MCF 10A (cell line): ENCODE data around the gene IFNL3. TPM values are rescaled to one million over a fixed set of nuclear protein-coding genes. Genes with fewer than 3 reads are reported as not detected.

Experiments
- BruUV-seq: library from RNA; stranded (reverse); fragments of 400-500 nt; replicated peaks from 2 replicates; lab custom pipeline; 2021; lab: Mats Ljungman, UMichigan
- CTCF ChIA-PET: fragments of 300-600 bp; sonication (Branson Sonifier 250); formaldehyde crosslinking; extraction: SDS; loops from one replicate; lab custom pipeline; 2021; ENCODE audit warnings: antibody characterized with exemption, inconsistent platforms; lab: Yijun Ruan, JAX
- POLR2A ChIA-PET: fragments of 300-600, 350-650 bp; sonication (Branson Sonifier 250); formaldehyde crosslinking; extraction: SDS; loops from one replicate; lab custom pipeline; 2020; ENCODE audit warnings: antibody characterized with exemption, inconsistent platforms; lab: Yijun Ruan, JAX
- DNase-seq: peaks from one replicate; pipeline ENCODE4 v3.0.0-alpha.2; 2018; ENCODE audit not compliant: unreplicated experiment
- H3K27ac Mint-ChIP-seq: one replicate; pipeline ENCODE4 v1.8.0; 2022; ENCODE audit warnings: mild to moderate bottlenecking, low read depth, mixed read lengths; ENCODE audit not compliant: unreplicated experiment
- H3K27me3 Mint-ChIP-seq: one replicate; pipeline ENCODE4 v1.8.0; 2022; ENCODE audit warnings: mixed read lengths; ENCODE audit not compliant: insufficient read depth, unreplicated experiment
- H3K36me3 Mint-ChIP-seq: one replicate; pipeline ENCODE4 v1.8.0; 2022; ENCODE audit warnings: mild to moderate bottlenecking, moderate library complexity, mixed read lengths; ENCODE audit not compliant: insufficient read depth, unreplicated experiment
- H3K4me1 Mint-ChIP-seq: one replicate; pipeline ENCODE4 v1.8.0; 2022; ENCODE audit warnings: mixed read lengths; ENCODE audit not compliant: insufficient read depth, unreplicated experiment
- H3K4me3 Mint-ChIP-seq: one replicate; pipeline ENCODE4 v1.8.0; 2022; ENCODE audit warnings: mild to moderate bottlenecking, moderate library complexity, mixed read lengths; ENCODE audit not compliant: unreplicated experiment
- H3K9me3 Mint-ChIP-seq: one replicate; pipeline ENCODE4 v1.8.0; 2022; ENCODE audit warnings: mixed read lengths; ENCODE audit not compliant: unreplicated experiment
- intact Hi-C: fragments of 100-400 bp; cut with micrococcal nuclease; formaldehyde crosslinking; loops from 2 replicates; pipeline ENCODE4 v1.14.1; 2022
- total RNA-seq: library from RNA; stranded (reverse); gene quantifications from 2 replicates; pipeline ENCODE4 v1.2.3, GENCODE V29; 2022
- TF ChIP-seq, protein P1 (sequence below): fragments of 200-600 bp; IDR thresholded peaks from one replicate; pipeline ENCODE4 v1.8.0; 2022; ENCODE audit warnings: antibody characterized with exemption, mild to moderate bottlenecking; ENCODE audit not compliant: unreplicated experiment

The IFNL3 gene
- total RNA-seq, 1 experiment from 2014 or later, result not detected

GRCh38 chr19:39238209-39238608 is 6.6 kb downstream of the IFNL3 start:
- Mint-ChIP-seq H3K36me3 (no peaks in the 10 kb centered on the region), H3K4me1 (peaks cover 8% of the 10 kb centered on the region), H3K9me3 (no peaks in the 10 kb centered on the region), H3K27ac (peak overlapping the region; percentile 77), H3K4me3 (peak overlapping the region; percentile 33), H3K27me3 (peaks cover 23% of the 10 kb centered on the region)
- ChIA-PET POLR2A (interaction anchor here (0.5 kb wide), 1 partner anchor 40 kb away, joined by 3 read pairs; no protein-coding TSS in a partner anchor), CTCF (interaction anchor here (0.5 to 0.7 kb wide), 5 partner anchors 111 to 824 kb away, joined by 3 to 4 read pairs (median 3); no protein-coding TSS in a partner anchor)
- no TSS peak for BruUV-seq
- no peak for DNase-seq
- TF ChIP-seq, protein P1, sequence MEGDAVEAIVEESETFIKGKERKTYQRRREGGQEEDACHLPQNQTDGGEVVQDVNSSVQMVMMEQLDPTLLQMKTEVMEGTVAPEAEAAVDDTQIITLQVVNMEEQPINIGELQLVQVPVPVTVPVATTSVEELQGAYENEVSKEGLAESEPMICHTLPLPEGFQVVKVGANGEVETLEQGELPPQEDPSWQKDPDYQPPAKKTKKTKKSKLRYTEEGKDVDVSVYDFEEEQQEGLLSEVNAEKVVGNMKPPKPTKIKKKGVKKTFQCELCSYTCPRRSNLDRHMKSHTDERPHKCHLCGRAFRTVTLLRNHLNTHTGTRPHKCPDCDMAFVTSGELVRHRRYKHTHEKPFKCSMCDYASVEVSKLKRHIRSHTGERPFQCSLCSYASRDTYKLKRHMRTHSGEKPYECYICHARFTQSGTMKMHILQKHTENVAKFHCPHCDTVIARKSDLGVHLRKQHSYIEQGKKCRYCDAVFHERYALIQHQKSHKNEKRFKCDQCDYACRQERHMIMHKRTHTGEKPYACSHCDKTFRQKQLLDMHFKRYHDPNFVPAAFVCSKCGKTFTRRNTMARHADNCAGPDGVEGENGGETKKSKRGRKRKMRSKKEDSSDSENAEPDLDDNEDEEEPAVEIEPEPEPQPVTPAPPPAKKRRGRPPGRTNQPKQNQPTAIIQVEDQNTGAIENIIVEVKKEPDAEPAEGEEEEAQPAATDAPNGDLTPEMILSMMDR, result no peak
- intact Hi-C loops, result no loop called here

DNA sequence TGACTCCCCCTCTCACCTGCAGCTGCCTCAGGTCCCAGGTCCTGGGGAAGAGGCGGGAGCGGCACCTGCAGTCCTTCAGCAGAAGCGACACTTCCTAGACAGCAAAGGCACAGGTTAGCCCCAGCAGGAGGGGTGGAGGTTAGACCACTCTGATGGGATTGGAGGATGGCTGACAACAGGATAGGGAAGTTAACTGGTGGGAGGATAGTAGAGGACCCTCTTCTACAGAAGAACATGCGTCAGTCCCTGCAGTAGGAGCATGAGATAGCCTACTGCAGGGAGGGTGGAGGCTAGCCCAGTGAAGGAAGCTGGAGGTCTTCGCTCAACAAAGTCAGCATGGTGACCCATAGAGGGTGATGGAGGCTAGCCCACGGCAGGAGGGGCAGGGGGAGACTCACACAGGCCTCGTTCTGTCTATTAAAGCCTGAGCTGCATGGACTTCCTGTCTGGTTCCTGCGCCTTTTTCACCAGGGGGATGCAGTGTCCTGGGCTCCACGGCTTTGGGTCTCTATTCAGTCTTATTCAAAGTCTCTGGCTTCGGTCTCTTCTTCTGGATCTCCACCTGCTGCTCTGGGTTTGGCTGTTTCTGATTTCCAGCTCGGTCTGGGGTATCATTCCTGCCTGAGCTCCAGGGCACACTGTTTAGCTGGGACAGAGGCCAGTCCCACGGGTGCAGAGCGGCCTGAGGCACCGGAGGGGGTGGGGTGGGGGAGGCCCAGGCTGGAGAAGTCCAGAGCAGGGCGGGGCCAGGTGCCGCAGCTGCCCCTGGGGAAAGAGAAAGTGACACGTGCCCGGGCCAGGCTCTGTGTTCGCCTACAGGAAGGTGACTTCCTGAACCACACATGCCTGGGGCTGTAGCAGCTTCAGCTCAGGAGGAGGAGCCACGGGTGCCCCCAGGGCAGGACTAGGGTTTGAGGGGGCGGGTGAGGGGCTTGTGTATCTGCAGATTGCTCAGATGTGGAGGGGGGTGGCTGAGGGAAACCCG is 7.3 kb downstream of the IFNL3 start:
- TF ChIP-seq, protein P1, result no peak
- DNase-seq, result peak; percentile 16
- intact Hi-C loops, result no loop called here
- Mint-ChIP-seq H3K9me3 (no peaks in the 10 kb centered on the region), H3K27ac (peak overlapping the region; percentile 77), H3K4me1 (peaks cover 8% of the 10 kb centered on the region), H3K27me3 (peaks cover 23% of the 10 kb centered on the region), H3K36me3 (no peaks in the 10 kb centered on the region), H3K4me3 (peak overlapping the region; percentile 33)
- POLR2A ChIA-PET, result no interaction called here
- BruUV-seq, result no TSS peak
- CTCF ChIA-PET, result interaction anchor here (0.5 to 0.6 kb wide), 5 partner anchors 44 to 823 kb away, joined by 3 read pairs; partner anchors contain the start of gene IFNL1

- no peak for DNase-seq
- TF ChIP-seq, protein P1, result no peak
- ChIA-PET POLR2A (no interaction called here), CTCF (no interaction called here)
- H3K9me3 Mint-ChIP-seq, result no peaks in the 10 kb centered on the region
- no peaks in the 10 kb centered on the region for H3K36me3 Mint-ChIP-seq
- intact Hi-C loops, result no loop called here
- H3K27me3 Mint-ChIP-seq, result peaks cover 28% of the 10 kb centered on the region
- no peak overlapping the region for H3K4me3 Mint-ChIP-seq
- no peak overlapping the region for H3K27ac Mint-ChIP-seq
- no TSS peak for BruUV-seq
- H3K4me1 Mint-ChIP-seq, result peaks cover 8% of the 10 kb centered on the region
These were observed 8.3 kb downstream of the IFNL3 start for GRCh38 chr19:39236527-39236926.

DNA sequence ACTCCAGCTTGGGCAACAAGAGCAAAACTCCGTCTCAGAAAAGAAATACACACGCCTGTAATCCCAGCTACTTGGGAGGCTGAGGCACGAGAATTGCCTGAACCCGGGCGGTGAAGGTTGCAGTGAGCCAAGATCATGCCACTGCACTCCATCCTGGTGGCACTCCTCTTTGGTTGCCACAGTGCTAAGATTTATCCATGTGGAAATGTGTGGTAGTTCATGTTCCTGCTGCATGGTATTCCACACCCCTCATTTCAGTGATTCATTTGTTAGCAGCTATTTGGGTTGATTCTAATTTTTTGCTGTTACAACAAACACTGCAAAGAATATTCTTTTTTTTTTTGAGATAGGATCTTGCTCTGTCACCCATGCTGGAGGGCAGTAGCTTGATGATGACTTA is 12.1 kb downstream of the IFNL3 start:
- BruUV-seq, result no TSS peak
- no peak for DNase-seq

More for the DNA sequence above, 12.1 kb downstream of the IFNL3 start:
- TF ChIP-seq, protein P1, result no peak
- Mint-ChIP-seq H3K27ac (no peak overlapping the region), H3K36me3 (no peaks in the 10 kb centered on the region), H3K9me3 (no peaks in the 10 kb centered on the region), H3K4me1 (peaks cover 2% of the 10 kb centered on the region), H3K27me3 (peaks cover 55% of the 10 kb centered on the region), H3K4me3 (no peak overlapping the region)
- intact Hi-C loops, result no loop called here
- POLR2A ChIA-PET, result interaction anchor here (0.7 kb wide), 1 partner anchor 942 kb away, joined by 3 read pairs; no protein-coding TSS in a partner anchor
- CTCF ChIA-PET, result no interaction called here
